GM18870 (cell line): Measurements from ENCODE around the gene NLGN4Y.
"Not testable (repeated sequence)": the region's sequence is repeated elsewhere in the genome, so short reads cannot be mapped to it uniquely, and the experiment has no call there.

Experiments
- ATAC-seq: cut with Tn5 transposase; IDR thresholded peaks from one replicate; pipeline ENCODE4 v1.9.1; 2021; ENCODE audit warnings: moderate library complexity; ENCODE audit not compliant: unreplicated experiment

Gene NLGN4Y

DNA sequence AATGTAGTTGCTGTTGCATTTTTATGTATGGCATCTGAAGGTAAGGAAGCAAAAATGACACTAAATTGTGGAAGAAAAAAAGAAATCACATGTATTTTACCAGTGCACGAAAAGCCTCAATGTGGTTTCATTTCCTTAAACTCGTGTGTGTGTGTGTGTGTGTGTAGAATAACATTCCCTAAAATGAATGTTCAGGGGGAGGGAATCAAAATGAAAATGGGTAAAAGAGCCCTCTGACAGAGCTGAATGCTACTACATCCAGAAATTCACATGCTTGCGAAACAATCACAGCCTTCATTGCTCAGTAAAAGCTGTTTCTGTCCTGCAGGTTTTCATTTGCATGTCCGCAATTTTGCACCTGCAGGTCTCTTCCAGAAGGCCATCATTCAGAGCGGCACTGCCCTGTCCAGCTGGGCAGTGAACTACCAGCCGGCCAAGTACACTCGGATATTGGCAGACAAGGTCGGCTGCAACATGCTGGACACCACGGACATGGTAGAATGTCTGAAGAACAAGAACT is 305.1 kb downstream of the NLGN4Y start:
- no peak for ATAC-seq

DNA sequence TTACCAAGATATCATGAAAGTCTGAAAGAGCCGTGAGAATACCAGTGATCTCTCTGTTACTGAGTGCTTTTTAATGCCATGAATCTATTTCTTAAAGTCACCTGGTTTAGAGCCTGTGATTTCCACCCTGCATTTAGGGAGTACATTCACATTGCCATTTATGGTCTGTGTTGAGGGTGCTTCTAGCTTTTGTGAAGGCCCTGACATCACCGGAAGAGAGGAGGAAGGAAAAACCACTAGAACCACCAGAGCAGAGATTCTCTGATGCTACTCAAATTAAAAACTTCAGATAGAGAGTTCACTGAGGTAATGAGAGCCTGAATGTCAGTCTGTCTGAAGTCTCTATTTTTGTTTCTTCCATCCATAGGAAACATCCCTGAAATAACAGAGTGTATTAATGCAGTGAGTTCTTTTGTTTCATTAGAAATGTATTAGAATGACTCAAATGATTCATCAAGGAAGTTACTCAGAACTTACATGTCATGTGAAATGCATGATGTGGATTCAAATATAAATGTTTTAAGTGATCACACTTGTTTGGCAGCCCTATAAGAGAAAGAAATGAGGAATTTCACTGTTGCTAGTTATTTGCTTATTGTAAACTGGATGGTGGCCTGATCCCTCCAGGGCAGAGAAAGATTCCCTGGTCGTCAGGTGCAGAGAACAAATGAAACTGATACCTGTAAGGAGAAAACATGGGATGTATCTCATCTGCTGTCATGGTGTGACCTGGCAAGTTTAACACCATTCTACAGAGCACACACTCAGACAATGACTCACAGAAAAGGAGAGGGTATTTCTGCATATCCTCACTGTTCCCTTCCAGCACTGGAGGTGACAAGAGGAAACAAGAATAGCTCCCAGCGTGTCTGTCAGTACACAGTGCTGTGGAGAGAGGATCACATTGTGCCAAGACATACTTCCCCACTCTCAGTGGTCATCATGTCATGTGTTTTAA is 310.1 kb downstream of the NLGN4Y start:
- no peak for ATAC-seq

DNA sequence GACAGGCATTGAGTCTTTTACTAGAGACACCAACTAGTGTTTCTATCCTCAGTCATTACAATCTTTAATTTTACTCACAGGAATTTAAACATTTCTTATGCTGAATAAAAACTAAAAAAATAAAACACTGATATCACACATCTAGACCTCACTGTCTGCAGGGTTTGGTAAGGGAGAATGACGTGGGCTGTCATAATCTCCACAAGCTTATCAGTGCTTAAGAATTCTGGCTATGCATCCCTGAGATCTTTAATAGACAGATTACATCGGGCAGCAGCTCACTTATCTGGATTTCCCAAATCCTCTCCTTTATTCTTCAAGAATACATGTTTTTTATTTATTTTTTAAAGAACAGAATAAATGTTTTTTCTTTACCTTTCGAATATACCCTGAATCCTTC is 313.1 kb downstream of the NLGN4Y start:
- ATAC-seq, result no peak

DNA sequence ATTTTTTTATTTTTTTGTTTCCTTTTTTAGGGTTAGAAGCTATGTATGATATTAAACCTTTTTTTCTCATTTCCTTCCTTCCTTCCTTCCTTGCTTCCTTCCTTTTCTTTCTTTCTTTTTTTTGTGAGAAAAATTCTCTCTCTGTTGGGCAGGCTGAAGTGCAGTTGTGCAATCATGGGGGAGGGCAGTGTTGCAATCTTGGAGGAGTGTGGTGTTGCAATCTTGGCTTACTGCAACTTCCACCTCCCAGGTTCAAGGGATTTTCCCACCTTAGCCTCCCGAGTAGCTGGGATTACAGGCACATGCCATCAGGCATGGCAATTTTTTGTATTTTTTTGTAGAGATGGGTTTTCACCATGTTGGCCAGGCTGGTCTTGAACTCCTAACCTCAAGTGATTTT is 326.4 kb downstream of the NLGN4Y start:
- no peak for ATAC-seq

DNA sequence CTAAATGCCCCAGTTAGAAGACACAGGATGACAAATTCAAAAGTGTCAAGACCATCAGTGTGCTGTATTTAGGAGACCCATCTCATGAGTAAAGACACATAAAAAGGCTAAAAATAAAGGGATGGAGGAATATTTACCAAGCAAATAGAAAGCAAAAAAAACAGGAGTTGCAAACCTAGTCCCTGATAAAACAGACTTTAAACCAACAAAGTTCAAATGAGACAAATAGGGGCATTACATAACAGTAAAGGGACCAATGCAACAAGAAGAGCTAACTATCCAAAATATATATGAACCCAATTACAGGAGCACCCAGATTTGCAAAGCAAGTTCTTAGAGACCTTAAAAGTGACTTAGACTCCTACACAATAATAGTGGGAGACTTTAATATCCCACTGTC is 336.1 kb downstream of the NLGN4Y start:
- ATAC-seq, result no peak

DNA sequence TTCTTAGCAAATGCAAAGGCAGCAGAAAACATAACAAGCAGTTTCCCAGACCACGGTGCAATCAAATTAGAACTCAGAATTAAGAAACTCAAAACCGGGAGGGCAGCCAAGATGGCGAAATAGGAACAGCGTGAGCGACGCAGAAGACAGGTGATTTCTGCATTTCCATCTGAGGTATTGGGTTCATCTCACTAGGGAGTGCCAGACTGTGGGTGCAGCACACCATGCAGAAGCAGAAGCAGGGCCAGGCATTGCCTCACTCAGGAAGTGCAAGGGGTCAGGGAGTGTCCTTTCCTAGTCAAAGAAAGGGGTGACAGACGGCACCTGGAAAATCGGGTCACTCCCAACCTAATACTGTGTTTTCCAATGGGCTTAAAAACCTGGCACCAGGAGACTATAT is 336.7 kb downstream of the NLGN4Y start:
- ATAC-seq, result not testable (repeated sequence)

DNA sequence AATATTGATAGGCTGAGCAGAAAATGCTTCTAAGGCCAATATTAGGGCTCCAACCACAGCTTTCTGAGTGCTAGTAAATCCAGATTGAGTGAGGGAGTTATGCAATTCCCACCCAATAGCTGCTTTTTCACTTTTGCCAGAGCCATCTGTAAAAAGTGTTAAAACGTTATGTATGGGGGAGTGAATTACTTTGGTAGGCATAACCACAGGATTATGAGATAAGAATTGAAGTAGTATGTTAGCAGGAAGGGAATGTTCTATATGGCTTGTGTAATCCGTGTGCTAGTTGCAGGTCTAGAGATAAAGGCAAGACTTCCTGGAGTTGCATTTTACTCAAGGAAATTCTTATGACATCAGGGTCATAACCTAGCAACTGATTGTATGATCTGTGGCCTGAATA is 347.6 kb downstream of the NLGN4Y start:
- no peak for ATAC-seq
